H7 (cell line): ENCODE measurements around the gene ARHGAP22. TPM values are rescaled to one million over a fixed set of nuclear protein-coding genes. Genes with fewer than 3 reads are reported as not detected.
A peak's percentile ranks its signal among the peaks of the same experiment; 100 is the strongest.

Source experiments
- DNase-seq: peaks from one replicate; pipeline ENCODE4 v3.0.0; 2012
- H3K27me3 ChIP-seq: 2 replicates; pipeline ENCODE4 v1.6.0; 2011; ENCODE audit warnings: mild to moderate bottlenecking, low read length; ENCODE audit not compliant: control insufficient read depth, insufficient read depth
- H3K36me3 ChIP-seq: replicated peaks from 2 replicates; pipeline ENCODE4 v1.5.1; 2011; ENCODE audit warnings: low read length; ENCODE audit not compliant: control insufficient read depth, insufficient read depth
- H3K4me3 ChIP-seq: 2 replicates; pipeline ENCODE4 v1.5.1; 2011; ENCODE audit warnings: low read depth, mild to moderate bottlenecking, control low read depth, low read length, moderate library complexity; ENCODE audit not compliant: insufficient read depth
- total RNA-seq: library from RNA; depleted of rRNA; stranded (reverse); fragments of >200 nt; shearing (Covaris generic); gene quantifications from 2 replicates; pipeline ENCODE4 v1.2.3, GENCODE V29; 2014

The ARHGAP22 gene
- total RNA-seq, 1 experiment from 2014 or later: 9.1 TPM

DNA sequence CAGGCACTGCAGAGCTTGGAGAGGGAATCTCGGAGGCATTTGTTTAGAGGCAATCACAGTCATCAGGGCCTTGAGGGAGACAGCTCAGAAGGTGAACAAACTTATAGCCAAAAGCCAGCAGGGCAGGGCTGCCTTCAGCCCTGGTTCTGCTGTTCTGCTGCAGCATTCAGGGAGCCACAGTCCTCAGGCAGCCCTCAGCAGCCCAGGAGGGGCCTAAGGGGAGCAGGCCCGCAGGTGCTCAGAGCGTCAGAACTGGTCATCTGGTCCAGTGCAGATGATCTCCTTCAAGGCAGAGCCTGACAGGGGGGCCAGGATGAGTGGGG, 84.7 kb downstream of the ARHGAP22 start:
- Histone ChIP-seq H3K4me3 (no peak overlapping the region), H3K36me3 (no peaks in the 10 kb centered on the region), H3K27me3 (no peaks in the 10 kb centered on the region)
- no peak for DNase-seq

GRCh38 chr10:48519481-48520183, 85.2 kb downstream of the ARHGAP22 start:
- Histone ChIP-seq H3K27me3 (no peaks in the 10 kb centered on the region), H3K36me3 (no peaks in the 10 kb centered on the region), H3K4me3 (no peak overlapping the region)
- no peak for DNase-seq

DNA sequence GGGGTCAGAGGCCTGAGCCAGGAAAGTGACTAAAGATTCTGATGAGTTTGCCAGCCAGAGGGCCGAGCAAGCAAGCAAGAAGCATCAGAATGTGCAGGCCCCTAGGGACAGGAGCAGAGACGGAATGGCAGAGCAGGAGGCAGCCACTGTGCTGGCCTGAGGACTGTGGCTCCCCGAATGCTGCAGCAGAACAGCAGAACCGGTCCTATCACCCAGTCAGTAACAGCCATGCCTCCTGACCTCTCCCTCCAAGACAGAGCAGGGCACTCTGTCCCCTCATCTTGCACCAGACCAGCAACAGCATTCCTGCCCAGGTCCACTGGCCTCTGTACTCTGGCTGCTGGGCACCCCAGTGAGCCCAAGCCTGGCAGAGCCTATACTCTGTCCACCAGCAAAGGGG, 85.9 kb downstream of the ARHGAP22 start:
- Histone ChIP-seq H3K4me3 (no peak overlapping the region), H3K27me3 (no peaks in the 10 kb centered on the region), H3K36me3 (no peaks in the 10 kb centered on the region)
- DNase-seq: no peak

- Histone ChIP-seq H3K4me3 (no peak overlapping the region), H3K27me3 (no peaks in the 10 kb centered on the region), H3K36me3 (no peaks in the 10 kb centered on the region)
- no peak for DNase-seq
These were observed 86.7 kb downstream of the ARHGAP22 start for GRCh38 chr10:48517911-48518811.

- DNase-seq: no peak
- Histone ChIP-seq H3K4me3 (no peak overlapping the region), H3K27me3 (no peaks in the 10 kb centered on the region), H3K36me3 (no peaks in the 10 kb centered on the region)
These were observed 87.4 kb downstream of the ARHGAP22 start for GRCh38 chr10:48517482-48517881.

DNA sequence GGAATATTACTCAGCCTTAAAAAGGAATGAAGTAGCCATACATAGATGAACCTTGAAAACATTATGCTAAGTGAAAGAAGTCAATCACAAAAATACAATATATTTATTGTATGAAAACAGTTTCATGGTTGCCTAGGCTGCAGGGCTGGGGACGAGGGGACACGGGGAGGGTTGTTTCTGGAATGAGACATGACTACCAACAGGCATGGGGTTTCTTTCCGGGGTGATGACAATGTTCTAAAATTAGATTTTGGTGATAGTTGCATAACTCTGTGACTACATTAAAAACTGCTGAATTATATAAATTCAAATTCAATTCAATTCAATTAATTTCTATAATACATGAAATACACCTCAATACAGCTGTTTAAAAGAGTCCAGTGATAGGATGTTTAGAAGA, 88.0 kb downstream of the ARHGAP22 start:
- DNase-seq: no peak
- H3K36me3 ChIP-seq: no peaks in the 10 kb centered on the region
- no peak overlapping the region for H3K4me3 ChIP-seq
- no peaks in the 10 kb centered on the region for H3K27me3 ChIP-seq

- no peaks in the 10 kb centered on the region for H3K27me3 ChIP-seq
- H3K4me3 ChIP-seq: no peak overlapping the region
- H3K36me3 ChIP-seq: no peaks in the 10 kb centered on the region
- no peak for DNase-seq
These were observed 90.0 kb downstream of the ARHGAP22 start for GRCh38 chr10:48514916-48515315.

- no peak for DNase-seq
- Histone ChIP-seq H3K36me3 (no peaks in the 10 kb centered on the region), H3K27me3 (no peaks in the 10 kb centered on the region), H3K4me3 (no peak overlapping the region)
These were observed 90.6 kb downstream of the ARHGAP22 start for GRCh38 chr10:48514255-48514654.

GRCh38 chr10:48512861-48513260, 92.0 kb downstream of the ARHGAP22 start:
- Histone ChIP-seq H3K36me3 (no peaks in the 10 kb centered on the region), H3K27me3 (no peaks in the 10 kb centered on the region), H3K4me3 (no peak overlapping the region)
- no peak for DNase-seq

DNA sequence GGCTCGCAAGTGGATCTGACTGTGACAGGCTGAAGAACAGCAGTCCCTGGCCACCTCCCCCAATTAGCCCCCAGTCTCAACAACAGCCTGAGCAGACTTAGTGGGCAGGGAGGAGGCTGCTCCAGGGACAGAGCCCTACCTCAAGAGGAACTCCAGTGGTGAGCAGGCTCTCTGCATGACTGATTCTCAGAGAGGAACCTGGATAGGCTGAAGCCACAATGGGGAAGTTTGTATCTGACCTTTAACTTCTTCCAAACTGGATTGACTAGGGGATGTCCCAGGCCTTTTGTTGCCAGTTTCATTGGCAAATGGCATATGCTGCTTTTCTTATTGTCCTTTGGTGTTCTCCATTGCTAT, 93.0 kb downstream of the ARHGAP22 start:
- no peak overlapping the region for H3K4me3 ChIP-seq
- H3K27me3 ChIP-seq: no peaks in the 10 kb centered on the region
- no peaks in the 10 kb centered on the region for H3K36me3 ChIP-seq
- DNase-seq: no peak

- no peak overlapping the region for H3K4me3 ChIP-seq
These were observed 93.6 kb downstream of the ARHGAP22 start for GRCh38 chr10:48511066-48511874.

DNA sequence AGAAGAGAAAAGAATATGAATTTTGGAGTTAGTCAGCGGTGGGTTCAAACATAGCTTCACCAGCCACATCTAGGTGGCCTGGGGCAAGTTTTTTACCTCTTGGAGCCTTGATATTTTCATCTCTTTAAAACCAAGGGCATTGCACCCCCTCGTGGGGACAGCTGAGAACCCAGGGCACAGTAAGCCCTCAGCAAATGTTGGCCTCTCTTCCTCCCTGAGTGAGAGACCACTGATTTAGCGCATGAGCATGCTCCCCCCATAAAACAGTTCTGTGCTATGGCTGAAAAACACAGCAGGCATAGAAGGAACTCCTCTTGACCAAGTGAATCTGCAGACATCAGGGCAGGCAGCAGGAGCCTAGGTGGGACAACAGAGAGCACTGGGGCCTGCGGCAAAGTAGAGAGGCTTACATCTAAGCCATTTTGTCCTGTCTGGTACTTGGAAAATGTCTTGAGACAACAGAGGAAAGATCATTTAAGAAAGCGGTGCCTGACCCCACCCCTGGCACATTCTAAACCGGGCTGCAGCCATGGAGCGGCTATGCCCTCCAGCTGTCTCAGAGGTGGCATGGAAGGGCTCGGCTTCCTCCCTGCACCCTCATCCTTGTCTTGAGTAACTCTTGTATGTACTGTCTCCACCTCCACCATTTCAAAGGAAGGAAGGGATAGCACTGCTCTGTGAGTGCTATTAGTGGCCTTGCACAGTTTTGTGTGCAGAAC, 94.7 kb downstream of the ARHGAP22 start:
- no peaks in the 10 kb centered on the region for H3K27me3 ChIP-seq
- H3K4me3 ChIP-seq: no peak overlapping the region
- DNase-seq: peak; percentile 78
- no peaks in the 10 kb centered on the region for H3K36me3 ChIP-seq

More at GRCh38 chr10:48511066-48511874, 93.6 kb downstream of the ARHGAP22 start:
- H3K36me3 ChIP-seq: no peaks in the 10 kb centered on the region
- no peaks in the 10 kb centered on the region for H3K27me3 ChIP-seq
- DNase-seq: no peak

DNA sequence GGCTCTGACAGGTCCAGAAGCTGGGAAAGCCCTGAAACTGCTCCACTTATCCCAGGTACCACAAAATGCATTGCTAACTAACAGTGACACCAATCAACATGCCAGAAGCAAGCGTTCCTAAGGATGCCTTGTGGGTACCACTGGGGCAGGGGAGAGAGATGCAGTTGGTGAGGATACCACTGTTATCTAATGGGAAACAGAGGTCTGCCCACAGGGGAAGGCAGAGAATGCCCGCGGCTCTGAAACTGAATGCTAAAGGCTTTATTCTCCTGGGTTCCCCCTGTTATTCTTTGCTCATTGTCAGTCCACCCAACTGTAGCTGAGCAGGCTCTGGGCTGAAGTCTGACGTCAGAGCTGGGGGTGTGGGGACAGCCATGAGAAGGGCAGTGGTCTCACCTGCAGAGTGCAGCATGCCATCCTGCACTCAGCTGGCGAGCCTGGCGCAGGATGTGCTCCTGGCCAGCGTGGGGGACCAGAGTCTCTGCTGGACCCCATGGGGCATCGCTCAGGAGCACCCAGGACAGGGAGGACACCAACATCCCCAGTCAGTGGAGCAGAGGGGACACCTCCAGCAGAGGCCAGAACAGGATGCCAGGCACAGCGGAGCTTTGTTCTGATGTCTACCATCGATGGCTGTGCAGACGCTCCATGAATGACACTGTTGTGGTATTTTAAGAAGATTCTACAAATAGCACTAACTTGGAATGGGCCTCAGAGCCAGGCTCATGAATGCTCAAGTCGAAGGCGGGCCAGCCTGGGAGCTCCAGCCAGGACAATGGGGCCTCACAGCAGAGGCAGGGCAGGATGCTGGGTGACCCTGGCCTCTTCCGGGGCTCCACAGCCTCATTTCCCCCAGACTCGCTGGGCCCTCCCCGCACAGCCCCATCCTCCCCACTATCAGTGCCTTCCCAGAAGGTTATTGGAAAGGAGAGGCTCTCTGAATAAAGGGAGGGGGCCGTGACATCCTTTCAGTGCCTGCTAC, 95.8 kb downstream of the ARHGAP22 start:
- no peak for DNase-seq
- no peaks in the 10 kb centered on the region for H3K27me3 ChIP-seq
- no peaks in the 10 kb centered on the region for H3K36me3 ChIP-seq
- H3K4me3 ChIP-seq: no peak overlapping the region
